Left ventricle myocardium superior (tissue), 1 donor: Measurements from ENCODE around the gene LSM8. TPM values are rescaled to one million over a fixed set of nuclear protein-coding genes. Genes with fewer than 3 reads are reported as not detected.
"Not testable (repeated sequence)": the region's sequence is repeated elsewhere in the genome, so short reads cannot be mapped to it uniquely, and the experiment has no call there.

Experiments used
- ATAC-seq: fragments of 200-7000 bp; cut with Tn5 transposase; one replicate; pipeline ENCODE4 v1.9.1; 2020; ENCODE audit warnings: mild to moderate bottlenecking, moderate library complexity
- DNase-seq: peaks from one replicate; pipeline ENCODE4 v3.0.0-alpha.2; 2020
- intact Hi-C: fragments of 100-400 bp; cut with micrococcal nuclease; formaldehyde crosslinking; loops from one replicate; pipeline ENCODE4 v1.11.0; 2022
- total RNA-seq: library from RNA; stranded (reverse); fragmentation: NEBNext Ultra II Directional; extraction: Animal tissue kit (Norgen Biotek cat#: 25700); gene quantifications from one replicate; pipeline ENCODE4 v1.2.1, GENCODE V29; 2021
- donor health status: DM: no; HTN: yes; CAD: no; lungs with severe emphysema.

The LSM8 gene
- total RNA-seq, 1 donor from 2014 or later, result 22.8 TPM

- ATAC-seq (peak; percentile 66), DNase-seq (no peak)
- intact Hi-C loops, result no loop called here
These were observed 12.0 kb downstream of the LSM8 start for GRCh38 chr7:118195837-118196474.

GRCh38 chr7:118202061-118202460, 18.1 kb downstream of the LSM8 start:
- DNase-seq (no peak), ATAC-seq (no peak)
- intact Hi-C loops, result no loop called here

GRCh38 chr7:118214051-118214832, 30.3 kb downstream of the LSM8 start:
- DNase-seq (peak; percentile 86), ATAC-seq (peak; percentile 97)
- intact Hi-C loops, result no loop called here

GRCh38 chr7:118214833-118215182, 30.8 kb downstream of the LSM8 start:
- DNase-seq (no peak), ATAC-seq (peak; percentile 17)
- intact Hi-C loops, result no loop called here

- intact Hi-C loops, result no loop called here
- ATAC-seq, result no peak
- no peak for DNase-seq
These were observed 33.3 kb downstream of the LSM8 start for GRCh38 chr7:118217210-118217619.

DNA sequence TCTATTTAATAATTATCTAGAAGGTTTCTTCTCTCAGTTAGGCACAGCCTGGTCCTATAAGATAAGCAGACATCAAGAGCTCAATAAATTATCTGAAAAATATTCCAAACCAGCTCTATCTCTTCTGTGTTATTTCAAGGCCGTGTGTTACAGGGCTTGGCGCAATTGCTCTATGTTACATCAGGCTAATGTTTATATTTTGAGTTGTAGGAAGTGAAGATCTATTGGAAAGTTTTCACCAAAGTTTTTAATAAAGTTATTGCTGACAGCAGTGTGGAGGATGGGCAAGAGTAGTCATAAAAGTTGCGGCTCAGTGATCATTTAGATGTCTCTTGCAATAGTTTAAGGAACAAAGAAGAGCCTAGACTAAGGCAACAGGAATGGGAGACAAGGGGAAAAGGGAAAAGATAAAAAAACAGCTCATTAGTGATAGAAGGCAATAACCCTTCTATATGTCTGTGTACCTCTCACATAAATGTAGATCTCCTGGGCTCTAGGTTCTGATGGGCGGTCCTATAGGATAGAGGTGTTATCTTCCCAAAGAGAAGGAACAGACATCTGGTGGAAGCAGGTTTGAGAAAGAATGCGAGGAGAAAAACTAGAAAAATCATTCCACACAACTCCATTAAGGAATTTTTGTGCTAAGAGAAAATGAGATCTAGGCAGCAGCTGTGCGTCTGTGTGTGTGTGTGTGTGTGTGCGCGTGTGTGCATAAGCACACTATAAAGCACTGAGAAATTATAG, 34.6 kb downstream of the LSM8 start:
- intact Hi-C loops, result no loop called here
- ATAC-seq (no peak), DNase-seq (no peak)

DNA sequence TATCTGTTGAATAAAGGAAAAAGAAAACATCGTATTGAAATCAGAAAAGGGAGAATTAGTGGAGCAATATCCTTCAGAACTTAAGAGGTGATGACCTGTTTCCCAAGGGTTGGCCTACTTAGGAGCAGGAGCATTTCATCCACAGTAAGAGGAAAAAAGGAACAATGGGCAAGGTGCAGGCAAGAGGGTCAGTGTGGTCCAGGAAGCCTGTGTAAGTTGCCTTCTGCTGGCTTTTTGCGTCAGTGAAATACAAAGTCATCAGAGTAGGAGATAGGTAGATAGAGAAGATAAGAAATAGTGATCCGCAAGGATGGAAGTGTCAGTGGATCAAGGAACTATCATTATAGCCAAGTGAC, 35.2 kb downstream of the LSM8 start:
- ATAC-seq (no peak), DNase-seq (no peak)
- intact Hi-C loops, result no loop called here

DNA sequence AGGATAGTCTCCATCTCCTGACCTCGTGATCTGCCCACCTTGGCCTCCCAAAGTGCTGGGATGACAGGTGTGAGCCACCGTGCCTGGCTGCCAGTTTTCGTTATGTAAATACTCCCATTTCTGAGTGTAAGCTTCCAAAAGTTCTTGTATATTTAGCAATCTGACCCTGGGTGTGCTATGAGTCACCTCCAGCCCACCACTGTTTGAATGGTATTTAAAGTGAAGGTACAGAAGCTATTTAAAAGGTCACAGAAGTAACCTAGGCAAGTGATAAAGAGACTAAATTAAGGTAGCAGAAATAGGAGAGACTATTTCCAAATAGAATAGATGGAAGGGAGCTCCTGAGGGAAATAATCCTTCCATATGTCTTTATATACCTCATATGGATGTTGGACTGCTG, 36.6 kb downstream of the LSM8 start:
- intact Hi-C loops, result no loop called here
- no peak for ATAC-seq
- no peak for DNase-seq

DNA sequence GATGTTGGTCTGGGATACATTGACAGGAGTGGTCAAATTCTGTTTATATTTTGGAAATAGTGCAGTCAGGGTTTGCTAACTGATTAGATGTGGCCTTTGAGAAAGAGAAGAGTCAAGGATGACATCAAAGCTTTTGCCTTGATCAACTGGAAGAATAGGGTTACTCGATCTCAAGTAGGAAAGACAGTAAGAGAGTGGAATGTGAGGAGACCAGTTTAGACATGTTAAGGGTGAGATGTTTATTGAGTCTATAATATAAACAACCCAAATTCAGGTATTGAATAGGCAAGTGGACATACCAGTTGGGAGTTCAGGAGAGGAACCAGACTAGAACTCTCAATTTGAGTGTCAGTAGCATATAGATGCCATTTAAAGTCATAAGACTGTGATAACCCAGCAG, 38.6 kb downstream of the LSM8 start:
- ATAC-seq, result no peak
- intact Hi-C loops, result no loop called here
- DNase-seq, result no peak

- no peak for ATAC-seq
- DNase-seq, result peak; percentile 17
- intact Hi-C loops, result no loop called here
These were observed 40.6 kb downstream of the LSM8 start, which contains the start of gene ANKRD7 for GRCh38 chr7:118224521-118224920. TSS of gene ANKRD7 (plus strand) at chr7:118224704. CDS start at chr7:118224831, 127 bp downstream.

GRCh38 chr7:118232837-118233236, 48.9 kb downstream of the LSM8 start:
- no peak for DNase-seq
- intact Hi-C loops, result no loop called here
- ATAC-seq, result no peak

DNA sequence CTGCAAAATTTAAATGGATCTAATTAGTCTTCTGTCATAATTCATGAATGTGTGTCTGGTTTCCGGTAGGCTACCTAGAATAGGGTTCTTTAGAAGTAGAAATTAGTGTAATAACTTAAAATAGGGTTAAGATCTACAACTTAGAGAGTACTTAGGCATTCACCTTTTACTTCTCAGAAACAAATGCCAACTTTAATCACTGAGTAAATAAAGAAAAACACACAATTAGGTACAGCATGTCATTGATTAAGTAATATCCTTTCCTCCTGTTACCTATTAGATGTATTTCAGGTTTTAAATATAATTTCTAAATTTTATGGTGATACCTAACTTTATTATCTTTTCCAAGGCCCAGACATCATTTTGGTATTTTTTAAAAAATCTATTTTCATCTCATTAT, 49.8 kb downstream of the LSM8 start:
- no peak for ATAC-seq
- intact Hi-C loops, result no loop called here
- DNase-seq, result no peak

DNA sequence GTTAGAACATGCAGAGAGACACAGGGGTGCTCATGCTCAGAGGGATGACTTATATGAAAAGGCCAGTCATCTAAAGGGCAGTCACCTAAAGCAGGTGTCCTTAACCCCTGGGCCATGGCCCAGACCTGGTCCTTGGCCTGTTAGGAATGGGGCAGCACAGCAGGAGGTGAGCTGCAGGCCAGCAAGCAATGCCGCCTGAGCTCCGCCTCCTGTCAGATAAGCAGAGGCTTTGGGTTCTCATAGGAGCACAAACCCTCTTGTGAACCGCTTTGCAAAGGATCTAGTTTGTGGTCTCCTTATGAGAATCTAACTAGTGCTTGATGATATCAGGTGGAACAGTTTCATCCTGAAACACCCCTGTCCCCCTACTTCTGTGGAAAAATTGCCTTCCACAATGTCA, 55.0 kb downstream of the LSM8 start:
- DNase-seq (no peak), ATAC-seq (no peak)
- intact Hi-C loops, result no loop called here

GRCh38 chr7:118240320-118240719, 56.4 kb downstream of the LSM8 start:
- ATAC-seq, DNase-seq, intact Hi-C loops: not testable (repeated sequence)

Other genes with a start within 250 kb of the LSM8 start
- 0.59 TPM for gene ANKRD7, start 40.5 kb downstream of the LSM8 start, total RNA-seq